ACHN (cell line): ENCODE measurements around the gene EN1.

Source experiments
- DNase-seq: peaks from one replicate; pipeline ENCODE4 v3.0.0-alpha.2; 2015
- in situ Hi-C: cut with HindIII; loops from 2 replicates; pipeline ENCODE4 v1.10.0; 2017; ENCODE audit warnings: low sequenced_read_pairs, low pct_ligation_motif_present, low pct_unique_long_range_greater_than_20kb

EN1 gene

GRCh38 chr2:118810766-118811165, 36.7 kb downstream of the EN1 start:
- in situ Hi-C loops: no loop called here
- DNase-seq: no peak

- DNase-seq: no peak
- in situ Hi-C loops: no loop called here
Measured at GRCh38 chr2:118808429-118808809, 39.0 kb downstream of the EN1 start.

GRCh38 chr2:118807668-118808428, 39.6 kb downstream of the EN1 start:
- in situ Hi-C loops: no loop called here
- no peak for DNase-seq

- in situ Hi-C loops: no loop called here
- DNase-seq: no peak
Measured at GRCh38 chr2:118806797-118807667, 40.4 kb downstream of the EN1 start.

GRCh38 chr2:118805064-118805690, 42.3 kb downstream of the EN1 start:
- in situ Hi-C loops: no loop called here
- DNase-seq: no peak

GRCh38 chr2:118803012-118803411, 44.4 kb downstream of the EN1 start:
- no peak for DNase-seq
- in situ Hi-C loops: no loop called here

- DNase-seq: no peak
- in situ Hi-C loops: no loop called here
Measured at GRCh38 chr2:118801151-118801550, 46.3 kb downstream of the EN1 start.

GRCh38 chr2:118800736-118801135, 46.7 kb downstream of the EN1 start:
- no peak for DNase-seq
- in situ Hi-C loops: no loop called here

GRCh38 chr2:118794546-118794945, 52.9 kb downstream of the EN1 start:
- in situ Hi-C loops: no loop called here
- DNase-seq: no peak
